Neural cell (in vitro differentiated cells): Measurements from ENCODE around the gene NKAIN2. TPM values are rescaled to one million over a fixed set of nuclear protein-coding genes. Genes with fewer than 3 reads are reported as not detected.

ENCODE experiments used
- H2AFZ ChIP-seq: fragments of 200-600, 300-800 bp; sonication (generic), shearing (Covaris generic); 2 replicates; pipeline ENCODE4 v1.6.0; 2014; ENCODE audit warnings: low read depth, mild to moderate bottlenecking, antibody characterized with exemption, low read length, moderate library complexity
- H3F3A ChIP-seq: fragments of 200-600 bp; shearing (Covaris generic); 2 replicates; pipeline ENCODE4 v1.6.1; 2016; ENCODE audit warnings: mild to moderate bottlenecking, moderate library complexity, mixed read lengths, antibody characterized with exemption, low read length; ENCODE audit not compliant: insufficient read depth, poor library complexity, severe bottlenecking
- H3K27ac ChIP-seq: fragments of 200-600, 300-800 bp; sonication (generic), shearing (Covaris generic); 2 replicates; pipeline ENCODE4 v1.5.1; 2014; ENCODE audit warnings: mild to moderate bottlenecking, low read length, moderate library complexity
- H3K27me3 ChIP-seq: fragments of 300-800, 200-600 bp; sonication (generic), shearing (Covaris generic); 2 replicates; pipeline ENCODE4 v1.6.0; 2014; ENCODE audit warnings: mild to moderate bottlenecking, low read depth, low read length, moderate library complexity; ENCODE audit not compliant: insufficient read depth
- H3K36me3 ChIP-seq: fragments of 300-800, 200-600 bp; sonication (generic), shearing (Covaris generic); 2 replicates; pipeline ENCODE4 v1.5.1; 2014; ENCODE audit warnings: mild to moderate bottlenecking, antibody characterized with exemption, low read length, moderate library complexity; ENCODE audit not compliant: insufficient read depth
- H3K4me2 ChIP-seq: fragments of 300-800, 200-600 bp; sonication (generic), shearing (Covaris generic); 2 replicates; pipeline ENCODE4 v1.6.0; 2014; ENCODE audit warnings: mild to moderate bottlenecking, low read length
- H3K4me3 ChIP-seq: fragments of 300-800, 200-600 bp; sonication (generic), shearing (Covaris generic); 2 replicates; pipeline ENCODE4 v1.5.1; 2014; ENCODE audit warnings: mild to moderate bottlenecking, low read length, moderate library complexity
- H3K79me2 ChIP-seq: fragments of 200-600 bp; shearing (Covaris generic); replicated peaks from 2 replicates; pipeline ENCODE4 v1.6.0; 2014; ENCODE audit warnings: mild to moderate bottlenecking, low read length, moderate library complexity; ENCODE audit not compliant: insufficient read depth
- H3K9ac ChIP-seq: fragments of 300-800, 200-600 bp; sonication (generic), shearing (Covaris generic); 2 replicates; pipeline ENCODE4 v1.6.1; 2016; ENCODE audit warnings: mild to moderate bottlenecking, low read length, mixed read lengths
- H3K9me2 ChIP-seq: fragments of 200-600 bp; shearing (Covaris generic); 2 replicates; pipeline ENCODE4 v1.6.1; 2016; ENCODE audit warnings: mild to moderate bottlenecking, low read length, mixed read lengths; ENCODE audit not compliant: insufficient read depth
- H3K9me3 ChIP-seq: fragments of 200-600, 300-800 bp; sonication (generic), shearing (Covaris generic); 2 replicates; pipeline ENCODE4 v1.6.1; 2016; ENCODE audit warnings: mild to moderate bottlenecking, mixed run types, low read length, moderate library complexity, mixed read lengths
- H4K20me1 ChIP-seq: fragments of 200-600 bp; shearing (Covaris generic); 2 replicates; pipeline ENCODE4 v1.6.1; 2016; ENCODE audit warnings: mild to moderate bottlenecking, mixed run types; ENCODE audit not compliant: insufficient read depth
- EP300 ChIP-seq: fragments of 450-650 bp; conservative IDR thresholded peaks from 2 replicates; pipeline ENCODE4 v1.6.1; 2014; ENCODE audit warnings: antibody characterized with exemption, mild to moderate bottlenecking, moderate library complexity; ENCODE audit not compliant: poor library complexity, severe bottlenecking
- EZH2 ChIP-seq: fragments of 200-600, 300-800 bp; shearing (Covaris generic), sonication (generic); IDR thresholded peaks from 2 replicates; pipeline ENCODE4 v1.6.1; 2014; ENCODE audit warnings: antibody characterized with exemption, low read length, borderline replicate concordance, mild to moderate bottlenecking; ENCODE audit not compliant: insufficient read depth, poor library complexity, severe bottlenecking
- MXI1 ChIP-seq: fragments of 450-650 bp; conservative IDR thresholded peaks from 2 replicates; pipeline ENCODE4 v1.6.1; 2014; ENCODE audit warnings: antibody characterized with exemption, mild to moderate bottlenecking; ENCODE audit not compliant: poor library complexity, severe bottlenecking
- POLR2AphosphoS5 ChIP-seq: IDR thresholded peaks from 2 replicates; pipeline ENCODE4 v1.6.1; 2012
- RAD21 ChIP-seq: fragments of 450-650 bp; conservative IDR thresholded peaks from 2 replicates; pipeline ENCODE4 v1.6.1; 2014; ENCODE audit warnings: antibody characterized with exemption, mild to moderate bottlenecking, moderate library complexity
- REST ChIP-seq: IDR thresholded peaks from 2 replicates; pipeline ENCODE4 v1.6.1; 2012; ENCODE audit warnings: borderline replicate concordance
- SMC3 ChIP-seq: fragments of 450-650 bp; conservative IDR thresholded peaks from 2 replicates; pipeline ENCODE4 v1.6.1; 2014; ENCODE audit warnings: antibody characterized with exemption, mild to moderate bottlenecking, moderate library complexity; ENCODE audit not compliant: poor library complexity
- TAF1 ChIP-seq: IDR thresholded peaks from 2 replicates; pipeline ENCODE4 v1.6.1; 2012; ENCODE audit warnings: low read depth
- polyA plus RNA-seq: library from polyadenylated mRNA; depleted of rRNA; stranded (reverse); fragments of >200 nt; gene quantifications from 2 replicates; pipeline ENCODE4 v1.2.3, GENCODE V29; 2014
- TF ChIP-seq, protein P1 (sequence below): fragments of 450-650 bp; IDR thresholded peaks from 2 replicates; pipeline ENCODE4 v1.5.1; 2014; ENCODE audit warnings: antibody characterized with exemption, mild to moderate bottlenecking, moderate library complexity; ENCODE audit not compliant: poor library complexity, severe bottlenecking

NKAIN2 gene
- polyA plus RNA-seq, 1 donor from 2014 or later = 23.2 TPM

DNA sequence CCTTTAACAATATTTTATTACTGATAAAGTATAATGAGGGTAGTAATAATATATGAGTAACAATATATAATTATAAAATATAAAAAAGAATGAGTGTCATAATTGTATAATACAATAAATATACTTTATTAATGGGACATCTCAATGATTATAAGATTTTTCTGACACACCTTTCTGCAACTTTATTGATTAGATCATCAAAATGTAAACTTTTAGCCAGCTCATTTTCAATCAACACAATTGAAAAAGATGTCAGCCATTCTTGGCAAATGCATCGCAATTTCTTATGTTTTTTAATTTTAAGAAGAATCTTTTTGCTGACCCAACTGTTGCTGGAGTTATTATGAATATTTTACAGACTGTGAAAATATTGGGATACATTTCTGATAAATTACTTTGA is 1026.2 kb downstream of the NKAIN2 start:
- no peaks in the 10 kb centered on the region for H3K9me3 ChIP-seq
- no peak overlapping the region for H3K4me3 ChIP-seq
- no peak overlapping the region for H3K4me2 ChIP-seq
- no peaks in the 10 kb centered on the region for H3K79me2 ChIP-seq
- H3K27me3 ChIP-seq = no peaks in the 10 kb centered on the region
- no peaks in the 10 kb centered on the region for H3K9me2 ChIP-seq
- H3K36me3 ChIP-seq = no peaks in the 10 kb centered on the region
- no peaks in the 10 kb centered on the region for H4K20me1 ChIP-seq
- no peak overlapping the region for H3K27ac ChIP-seq
- no peaks in the 10 kb centered on the region for H3F3A ChIP-seq
- TF ChIP-seq RAD21 = no peak
- H2AFZ ChIP-seq = no peak overlapping the region
- no peak overlapping the region for H3K9ac ChIP-seq

DNA sequence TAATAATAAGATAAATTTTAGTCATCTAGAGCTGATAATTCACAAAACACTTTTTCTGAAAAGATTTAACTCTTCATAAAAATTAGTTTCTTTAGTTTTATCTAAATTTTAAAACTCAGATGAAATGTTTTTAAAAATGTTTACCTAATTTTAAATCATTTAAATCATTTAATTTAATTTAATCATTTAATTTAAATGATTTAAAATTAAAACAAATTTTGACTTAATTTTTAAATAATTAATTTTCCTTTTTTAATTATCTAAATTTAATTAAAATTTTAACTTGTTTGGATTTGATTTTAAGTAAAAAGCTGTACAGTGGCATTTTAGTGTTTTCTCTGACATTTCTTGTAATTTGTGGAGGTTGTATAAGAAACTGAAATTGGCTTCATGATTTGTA is 1026.8 kb downstream of the NKAIN2 start:
- Histone ChIP-seq H3K4me2 (no peak overlapping the region), H3K27ac (no peak overlapping the region), H3K9ac (no peak overlapping the region), H3K9me3 (no peaks in the 10 kb centered on the region), H3K79me2 (no peaks in the 10 kb centered on the region), H3K36me3 (no peaks in the 10 kb centered on the region), H3K4me3 (no peak overlapping the region), H3K27me3 (no peaks in the 10 kb centered on the region), H2AFZ (no peak overlapping the region), H3F3A (no peaks in the 10 kb centered on the region), H4K20me1 (no peaks in the 10 kb centered on the region), H3K9me2 (no peaks in the 10 kb centered on the region)
- TF ChIP-seq TAF1 = no peak
- TF ChIP-seq RAD21 = no peak
- TF ChIP-seq POLR2AphosphoS5 = no peak
- TF ChIP-seq EP300 = no peak
- TF ChIP-seq SMC3 = no peak
- no peak for TF ChIP-seq EZH2
- TF ChIP-seq REST = no peak
- no peak for TF ChIP-seq MXI1
- TF ChIP-seq, protein P1, sequence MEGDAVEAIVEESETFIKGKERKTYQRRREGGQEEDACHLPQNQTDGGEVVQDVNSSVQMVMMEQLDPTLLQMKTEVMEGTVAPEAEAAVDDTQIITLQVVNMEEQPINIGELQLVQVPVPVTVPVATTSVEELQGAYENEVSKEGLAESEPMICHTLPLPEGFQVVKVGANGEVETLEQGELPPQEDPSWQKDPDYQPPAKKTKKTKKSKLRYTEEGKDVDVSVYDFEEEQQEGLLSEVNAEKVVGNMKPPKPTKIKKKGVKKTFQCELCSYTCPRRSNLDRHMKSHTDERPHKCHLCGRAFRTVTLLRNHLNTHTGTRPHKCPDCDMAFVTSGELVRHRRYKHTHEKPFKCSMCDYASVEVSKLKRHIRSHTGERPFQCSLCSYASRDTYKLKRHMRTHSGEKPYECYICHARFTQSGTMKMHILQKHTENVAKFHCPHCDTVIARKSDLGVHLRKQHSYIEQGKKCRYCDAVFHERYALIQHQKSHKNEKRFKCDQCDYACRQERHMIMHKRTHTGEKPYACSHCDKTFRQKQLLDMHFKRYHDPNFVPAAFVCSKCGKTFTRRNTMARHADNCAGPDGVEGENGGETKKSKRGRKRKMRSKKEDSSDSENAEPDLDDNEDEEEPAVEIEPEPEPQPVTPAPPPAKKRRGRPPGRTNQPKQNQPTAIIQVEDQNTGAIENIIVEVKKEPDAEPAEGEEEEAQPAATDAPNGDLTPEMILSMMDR = no peak

GRCh38 chr6:124854338-124854922 is 1050.8 kb downstream of the NKAIN2 start:
- Histone ChIP-seq H3K9ac (no peak overlapping the region), H4K20me1 (no peaks in the 10 kb centered on the region)

More at GRCh38 chr6:124854338-124854922, 1050.8 kb downstream of the NKAIN2 start:
- H3K36me3 ChIP-seq = no peaks in the 10 kb centered on the region
- H3K4me2 ChIP-seq = no peak overlapping the region
- H3K9me2 ChIP-seq = no peaks in the 10 kb centered on the region
- H3F3A ChIP-seq = no peaks in the 10 kb centered on the region
- no peak overlapping the region for H3K4me3 ChIP-seq
- no peaks in the 10 kb centered on the region for H3K9me3 ChIP-seq
- no peaks in the 10 kb centered on the region for H3K27me3 ChIP-seq
- no peaks in the 10 kb centered on the region for H3K79me2 ChIP-seq
- no peak overlapping the region for H2AFZ ChIP-seq
- TF ChIP-seq, protein P1 = peak; percentile 68
- TF ChIP-seq SMC3 = peak; percentile 76
- TF ChIP-seq POLR2AphosphoS5 = no peak
- peak; percentile 74 for TF ChIP-seq RAD21
- TF ChIP-seq TAF1 = no peak
- H3K27ac ChIP-seq = no peak overlapping the region
